ENCODE results near the gene SMS. TPM values are rescaled to one million over a fixed set of nuclear protein-coding genes. Genes with fewer than 3 reads are reported as not detected.
"Not testable (repeated sequence)": the region's sequence is repeated elsewhere in the genome, so short reads cannot be mapped to it uniquely, and the experiment has no call there.

SMS gene
- total RNA-seq, 1 donor from 2014 or later: 139 TPM

GRCh38 chrX:21950557-21950956, 10.0 kb downstream of the SMS start:
- not testable (repeated sequence) for DNase-seq (ENCODE audit: low spot score)

GRCh38 chrX:21952624-21953023, 12.1 kb downstream of the SMS start:
- no peak for DNase-seq (ENCODE audit: low spot score)

- DNase-seq (ENCODE audit: low spot score): not testable (repeated sequence)
These were observed 12.8 kb downstream of the SMS start for GRCh38 chrX:21953195-21953830.

GRCh38 chrX:21955403-21956189, 15.1 kb downstream of the SMS start:
- DNase-seq (ENCODE audit: low spot score): no peak

- no peak for DNase-seq (ENCODE audit: low spot score)
These were observed 16.3 kb downstream of the SMS start for GRCh38 chrX:21956783-21957182.

- DNase-seq (ENCODE audit: low spot score): no peak
These were observed 17.7 kb downstream of the SMS start for GRCh38 chrX:21958187-21958586.

- DNase-seq (ENCODE audit: low spot score): no peak
These were observed 18.4 kb downstream of the SMS start for GRCh38 chrX:21958916-21959315.

GRCh38 chrX:21959362-21960051, 19.0 kb downstream of the SMS start:
- no peak for DNase-seq (ENCODE audit: low spot score)

- DNase-seq (ENCODE audit: low spot score): no peak
These were observed 20.3 kb downstream of the SMS start for GRCh38 chrX:21960569-21961541.

GRCh38 chrX:21962361-21962760, 21.9 kb downstream of the SMS start:
- DNase-seq (ENCODE audit: low spot score): no peak

GRCh38 chrX:21963269-21963668, 22.8 kb downstream of the SMS start:
- DNase-seq (ENCODE audit: low spot score): no peak

- DNase-seq (ENCODE audit: low spot score): no peak
These were observed 23.4 kb downstream of the SMS start for GRCh38 chrX:21963731-21964405.

- DNase-seq (ENCODE audit: low spot score): no peak
These were observed 26.4 kb downstream of the SMS start for GRCh38 chrX:21966866-21967265.

- no peak for DNase-seq (ENCODE audit: low spot score)
These were observed 27.8 kb downstream of the SMS start for GRCh38 chrX:21968333-21968732.

- DNase-seq (ENCODE audit: low spot score): no peak
These were observed 29.8 kb downstream of the SMS start for GRCh38 chrX:21970326-21970725.

GRCh38 chrX:21972046-21972445, 31.5 kb downstream of the SMS start:
- DNase-seq (ENCODE audit: low spot score): no peak

- DNase-seq (ENCODE audit: low spot score): no peak
These were observed 32.2 kb downstream of the SMS start for GRCh38 chrX:21972721-21973120.

- DNase-seq (ENCODE audit: low spot score): no peak
These were observed 33.0 kb downstream of the SMS start for GRCh38 chrX:21973321-21974010.

- DNase-seq (ENCODE audit: low spot score): peak; percentile 42
These were observed 33.5 kb downstream of the SMS start for GRCh38 chrX:21974011-21974385.

- DNase-seq (ENCODE audit: low spot score): no peak
These were observed 34.7 kb downstream of the SMS start for GRCh38 chrX:21975242-21975641.

Data from umbilical cord (tissue), 2 donors.